ENCODE data around the gene TAF3.
"Not testable (repeated sequence)": the region's sequence is repeated elsewhere in the genome, so short reads cannot be mapped to it uniquely, and the experiment has no call there.

Gene TAF3, protein sequence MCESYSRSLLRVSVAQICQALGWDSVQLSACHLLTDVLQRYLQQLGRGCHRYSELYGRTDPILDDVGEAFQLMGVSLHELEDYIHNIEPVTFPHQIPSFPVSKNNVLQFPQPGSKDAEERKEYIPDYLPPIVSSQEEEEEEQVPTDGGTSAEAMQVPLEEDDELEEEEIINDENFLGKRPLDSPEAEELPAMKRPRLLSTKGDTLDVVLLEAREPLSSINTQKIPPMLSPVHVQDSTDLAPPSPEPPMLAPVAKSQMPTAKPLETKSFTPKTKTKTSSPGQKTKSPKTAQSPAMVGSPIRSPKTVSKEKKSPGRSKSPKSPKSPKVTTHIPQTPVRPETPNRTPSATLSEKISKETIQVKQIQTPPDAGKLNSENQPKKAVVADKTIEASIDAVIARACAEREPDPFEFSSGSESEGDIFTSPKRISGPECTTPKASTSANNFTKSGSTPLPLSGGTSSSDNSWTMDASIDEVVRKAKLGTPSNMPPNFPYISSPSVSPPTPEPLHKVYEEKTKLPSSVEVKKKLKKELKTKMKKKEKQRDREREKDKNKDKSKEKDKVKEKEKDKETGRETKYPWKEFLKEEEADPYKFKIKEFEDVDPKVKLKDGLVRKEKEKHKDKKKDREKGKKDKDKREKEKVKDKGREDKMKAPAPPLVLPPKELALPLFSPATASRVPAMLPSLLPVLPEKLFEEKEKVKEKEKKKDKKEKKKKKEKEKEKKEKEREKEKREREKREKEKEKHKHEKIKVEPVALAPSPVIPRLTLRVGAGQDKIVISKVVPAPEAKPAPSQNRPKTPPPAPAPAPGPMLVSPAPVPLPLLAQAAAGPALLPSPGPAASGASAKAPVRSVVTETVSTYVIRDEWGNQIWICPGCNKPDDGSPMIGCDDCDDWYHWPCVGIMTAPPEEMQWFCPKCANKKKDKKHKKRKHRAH

GRCh38 chr10:7818295-7819120 lies at the start of gene TAF3:
TAF3 (plus strand) TSS chr10:7818505; CDS start chr10:7818710, 205 bp downstream.
- peak; percentile 52 for DNase-seq

- no peak for DNase-seq
Measured at GRCh38 chr10:7773845-7774801, 44.2 kb upstream of the TAF3 start.

DNA sequence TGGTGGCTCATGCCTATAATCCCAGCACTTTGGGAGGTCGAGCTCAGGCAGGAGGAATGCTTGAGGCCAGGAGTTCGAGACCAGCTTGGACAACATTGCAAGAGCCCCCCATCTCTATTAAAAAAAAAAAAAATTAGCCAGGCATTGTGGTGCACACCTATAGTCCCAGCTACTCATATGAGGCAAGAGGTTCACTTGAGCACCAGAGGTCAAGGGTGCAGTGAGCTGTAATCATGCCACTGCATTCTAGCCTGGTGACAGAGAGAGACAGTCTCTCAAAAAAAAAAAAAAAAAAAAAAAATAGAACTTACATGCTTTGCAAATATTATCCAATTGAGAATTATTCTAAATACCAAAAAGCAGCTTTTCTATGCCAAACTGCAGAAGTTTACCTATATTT lies 41.5 kb upstream of the TAF3 start:
- no peak for DNase-seq

DNA sequence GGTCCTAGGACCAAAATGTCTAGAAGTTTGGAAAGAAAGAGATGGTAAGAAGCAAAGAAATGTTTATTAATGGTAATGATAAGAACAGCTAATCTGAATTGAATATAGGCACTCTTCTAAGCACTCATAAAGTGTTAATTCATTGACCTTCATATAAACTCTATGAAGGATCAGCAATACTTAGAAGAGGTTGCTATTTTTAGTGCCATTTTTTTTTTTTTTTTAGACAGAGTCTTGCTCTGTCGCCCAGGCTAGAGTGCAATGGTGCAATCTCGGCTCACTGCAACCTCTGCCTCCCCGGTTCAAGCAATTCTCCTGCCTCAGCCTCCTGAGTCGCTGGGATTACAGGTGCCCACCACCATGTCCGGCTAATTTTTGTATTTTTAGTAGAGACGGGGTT lies 36.1 kb upstream of the TAF3 start:
- DNase-seq: not testable (repeated sequence)

- no peak for DNase-seq
Measured at GRCh38 chr10:7786430-7786829, 31.9 kb upstream of the TAF3 start.

DNA sequence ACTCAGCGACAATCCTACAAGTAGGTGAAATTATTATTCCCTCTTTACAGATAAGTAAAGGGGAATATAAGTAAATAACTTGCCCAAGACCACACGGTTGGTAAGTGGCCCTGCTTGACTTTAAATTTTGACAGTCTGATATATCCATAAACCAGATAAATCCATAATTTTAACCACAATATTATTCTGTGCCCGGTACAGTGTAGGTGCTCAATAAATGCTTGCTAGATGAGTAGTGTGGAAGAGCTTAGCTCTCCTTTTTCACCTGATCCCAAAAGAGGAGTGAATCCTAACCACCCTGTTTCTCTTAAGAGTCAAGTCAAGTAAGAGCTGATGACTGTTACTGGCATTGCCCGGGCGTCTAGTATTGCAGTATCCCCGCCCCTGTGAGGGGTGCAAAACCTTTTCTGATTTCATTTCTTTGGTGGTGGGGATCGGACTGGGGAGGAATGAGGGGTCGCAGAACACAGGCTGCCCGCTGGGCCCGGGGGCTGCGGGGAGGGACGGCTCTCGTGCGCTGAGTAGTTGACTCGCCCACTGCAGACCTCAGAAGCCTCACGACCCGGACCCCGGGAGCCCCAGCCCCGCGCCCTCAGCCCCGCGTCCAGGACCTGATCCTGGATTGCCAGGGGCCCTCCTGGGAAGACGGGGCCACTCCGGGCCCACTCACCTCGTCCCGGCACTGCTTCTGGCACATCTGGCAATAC lies 31.0 kb upstream of the TAF3 start:
- no peak for DNase-seq

GRCh38 chr10:7787857-7788638 lies 30.3 kb upstream of the TAF3 start, which contains the start of the genes ATP5F1C and KIN:
ATP5F1C (plus strand) TSS chr10:7788177; CDS start chr10:7788208, 31 bp downstream.
KIN (minus strand) TSS chr10:7787993; CDS start chr10:7787933, 60 bp downstream.
- peak; percentile 68 for DNase-seq

- DNase-seq: no peak
Measured at GRCh38 chr10:7788639-7789286, 29.5 kb upstream of the TAF3 start.

GRCh38 chr10:7789390-7789789 lies 28.9 kb upstream of the TAF3 start:
- DNase-seq: no peak

GRCh38 chr10:7792541-7792940 lies 25.8 kb upstream of the TAF3 start:
- DNase-seq: no peak

DNA sequence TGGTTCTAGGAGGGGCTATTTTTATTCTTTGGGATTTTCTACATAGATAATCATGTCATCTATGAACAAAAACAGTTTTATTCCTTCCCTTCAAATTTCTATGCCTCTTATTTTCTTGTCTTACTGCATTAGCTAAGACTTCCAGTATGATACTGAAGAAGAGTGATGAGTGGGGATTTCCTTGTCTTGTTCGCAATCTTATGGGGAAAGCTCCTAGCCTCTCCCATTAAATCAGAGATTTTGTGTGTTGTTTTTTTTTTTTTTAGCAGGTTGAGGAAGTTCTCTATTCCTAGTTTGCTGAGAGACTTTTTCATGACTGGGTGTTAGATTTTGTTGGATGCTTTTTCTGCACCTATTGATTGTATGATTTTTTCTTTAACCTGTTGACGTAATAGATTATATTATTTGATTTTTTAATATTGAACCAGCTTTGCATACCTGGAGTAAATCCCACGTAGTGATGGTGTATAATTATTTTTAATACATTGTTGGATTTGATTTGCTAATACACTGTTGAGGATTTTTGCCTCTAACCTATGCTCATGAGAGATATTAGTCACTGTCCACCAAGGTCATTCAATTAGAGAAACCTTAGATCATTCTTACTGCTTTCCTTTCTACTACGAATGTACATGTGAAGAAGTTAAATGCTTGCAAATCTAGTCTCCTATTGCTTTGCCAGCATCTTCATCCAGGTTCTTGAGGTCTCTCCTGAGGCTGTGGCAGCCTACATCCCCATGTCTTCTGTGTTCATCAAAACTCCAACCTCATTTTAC lies 23.9 kb upstream of the TAF3 start:
- DNase-seq: no peak

GRCh38 chr10:7795605-7796004 lies 22.7 kb upstream of the TAF3 start:
- no peak for DNase-seq

GRCh38 chr10:7797582-7797981 lies 20.7 kb upstream of the TAF3 start:
- DNase-seq: no peak

- DNase-seq: no peak
Measured at GRCh38 chr10:7802606-7803005, 15.7 kb upstream of the TAF3 start.

GRCh38 chr10:7804216-7804615 lies 14.1 kb upstream of the TAF3 start:
- DNase-seq: no peak

GRCh38 chr10:7804741-7805140 lies 13.6 kb upstream of the TAF3 start:
- no peak for DNase-seq

GRCh38 chr10:7808686-7809267 lies 9.5 kb upstream of the TAF3 start:
- DNase-seq: no peak

GRCh38 chr10:7810443-7810842 lies 7.9 kb upstream of the TAF3 start:
- DNase-seq: no peak
